NCI-H69 (cell line): Measurements from ENCODE around the gene GTF2F2.

ENCODE experiments used
- DNase-seq: peaks from one replicate; lab custom pipeline; 2025; lab: John Stamatoyannopoulos, UW

The GTF2F2 gene

GRCh38 chr13:45119991-45120864, at the start of gene GTF2F2:
Gene GTF2F2, plus strand, starts transcription at chr13:45120510. Its CDS starts 146 bp downstream, at chr13:45120656.
- DNase-seq: peak; percentile 86

GRCh38 chr13:45073809-45074208, 46.5 kb upstream of the GTF2F2 start:
- DNase-seq: no peak

- no peak for DNase-seq
Measured at GRCh38 chr13:45074721-45075120, 45.6 kb upstream of the GTF2F2 start.

GRCh38 chr13:45078003-45078402, 42.3 kb upstream of the GTF2F2 start:
- DNase-seq: no peak

GRCh38 chr13:45082964-45083363, 37.3 kb upstream of the GTF2F2 start:
- DNase-seq: no peak

GRCh38 chr13:45084515-45084914, 35.8 kb upstream of the GTF2F2 start:
- DNase-seq: no peak

GRCh38 chr13:45086484-45086883, 33.8 kb upstream of the GTF2F2 start:
- no peak for DNase-seq

GRCh38 chr13:45092663-45093062, 27.6 kb upstream of the GTF2F2 start:
- DNase-seq: no peak

GRCh38 chr13:45100573-45101262, 19.6 kb upstream of the GTF2F2 start:
- DNase-seq: no peak

- no peak for DNase-seq
Measured at GRCh38 chr13:45101327-45102018, 18.8 kb upstream of the GTF2F2 start.

- DNase-seq: no peak
Measured at GRCh38 chr13:45102136-45102507, 18.2 kb upstream of the GTF2F2 start.

GRCh38 chr13:45103449-45103848, 16.9 kb upstream of the GTF2F2 start:
- no peak for DNase-seq

GRCh38 chr13:45104261-45104660, 16.0 kb upstream of the GTF2F2 start:
- no peak for DNase-seq

GRCh38 chr13:45105895-45106294, 14.4 kb upstream of the GTF2F2 start:
- DNase-seq: no peak

- DNase-seq: no peak
Measured at GRCh38 chr13:45107539-45107938, 12.8 kb upstream of the GTF2F2 start.

- DNase-seq: peak; percentile 2
Measured at GRCh38 chr13:45108716-45109101, 11.6 kb upstream of the GTF2F2 start.

GRCh38 chr13:45109102-45109720, 11.1 kb upstream of the GTF2F2 start:
- DNase-seq: no peak

GRCh38 chr13:45113233-45114224, 6.8 kb upstream of the GTF2F2 start:
- DNase-seq: peak; percentile 22

- DNase-seq: peak; percentile 51
Measured at GRCh38 chr13:45119469-45119990, 780 bp upstream of the GTF2F2 start.

GRCh38 chr13:45120967-45121831, 889 bp downstream of the GTF2F2 start:
- peak; percentile 7 for DNase-seq
